SK-N-SH (cell line): ENCODE measurements around the gene NTM. TPM values are rescaled to one million over a fixed set of nuclear protein-coding genes. Genes with fewer than 3 reads are reported as not detected.

ENCODE experiments used
- CTCF ChIA-PET: fragments of 300-600, 350-600 bp; formaldehyde crosslinking; extraction: SDS; loops from one replicate; lab custom pipeline; 2021; lab: Yijun Ruan, JAX
- POLR2A ChIA-PET: fragments of 350-600 bp; sonication (Branson Sonifier 250); formaldehyde crosslinking; extraction: SDS; loops from one replicate; lab custom pipeline; 2020; ENCODE audit warnings: antibody characterized with exemption, inconsistent platforms; lab: Yijun Ruan, JAX
- DNase-seq: peaks from one replicate; pipeline ENCODE4 v3.0.0; 2012
- H2AFZ ChIP-seq: fragments of 200-600 bp; sonication (generic); 2 replicates; pipeline ENCODE4 v1.8.1; 2016; ENCODE audit warnings: antibody characterized with exemption, mild to moderate bottlenecking, low read depth
- H3F3A ChIP-seq: fragments of 200-600 bp; sonication (generic); replicated peaks from 2 replicates; pipeline ENCODE3; 2016; ENCODE audit warnings: antibody characterized with exemption, mild to moderate bottlenecking; ENCODE audit not compliant: insufficient read depth
- H3K27ac ChIP-seq, 2 experiments: fragments of 200-500 bp in 1 of 2; fragments of 200-600 bp in 1 of 2; sonication (Bioruptor generic) in 1 of 2; sonication (generic), shearing (Covaris generic) in 1 of 2; 2 replicates each; pipeline versions ENCODE4 v1.5.1 to v1.6.1; 2014 to 2016; ENCODE audit warnings: low read depth in 2 of 2, inconsistent platforms in 1 of 2, low read length in 1 of 2, mild to moderate bottlenecking in 1 of 2, mixed read lengths in 1 of 2
- H3K27me3 ChIP-seq: fragments of 200-600 bp; sonication (generic), shearing (Covaris generic); 2 replicates; pipeline ENCODE4 v1.6.1; 2016; ENCODE audit warnings: mixed run types; ENCODE audit not compliant: insufficient read depth
- H3K36me3 ChIP-seq, 2 experiments: fragments of 200-500 bp in 1 of 2; fragments of 200-600 bp in 1 of 2; sonication (Bioruptor generic) in 1 of 2; sonication (generic) in 1 of 2; replicated peaks in 1 of 2; 2 replicates each; pipeline versions ENCODE3 to v1.5.1; 2014 to 2016; ENCODE audit warnings: low read length in 1 of 2, mild to moderate bottlenecking in 1 of 2; ENCODE audit not compliant: insufficient read depth in 2 of 2, control insufficient read depth in 1 of 2
- H3K4me1 ChIP-seq, 2 experiments: fragments of 200-500 bp in 1 of 2; fragments of 200-600 bp in 1 of 2; sonication (Bioruptor generic) in 1 of 2; sonication (generic), shearing (Covaris generic) in 1 of 2; 2 replicates each; pipeline versions ENCODE4 v1.5.1 to v1.6.1; 2014 to 2016; ENCODE audit warnings: low read depth in 1 of 2, low read length in 1 of 2, mixed run types in 1 of 2; ENCODE audit not compliant: insufficient read depth in 2 of 2, control insufficient read depth in 1 of 2
- H3K4me2 ChIP-seq: fragments of 200-600 bp; sonication (generic), shearing (Covaris generic); 2 replicates; pipeline ENCODE4 v1.6.1; 2017; ENCODE audit warnings: mixed run types
- H3K4me3 ChIP-seq, 2 experiments: fragments of 200-500 bp in 1 of 2; fragments of 200-600 bp in 1 of 2; sonication (Bioruptor generic) in 1 of 2; sonication (generic), shearing (Covaris generic) in 1 of 2; 2 replicates each; pipeline versions ENCODE4 v1.5.1 to v1.8.1; 2014 to 2016; ENCODE audit warnings: low read depth in 2 of 2, inconsistent platforms in 1 of 2, low read length in 1 of 2, mild to moderate bottlenecking in 1 of 2, mixed read lengths in 1 of 2, moderate library complexity in 1 of 2
- H3K79me2 ChIP-seq: fragments of 200-600 bp; sonication (generic); 2 replicates; pipeline ENCODE4 v1.8.1; 2017; ENCODE audit warnings: mild to moderate bottlenecking; ENCODE audit not compliant: insufficient read depth
- H3K9ac ChIP-seq: fragments of 200-600 bp; sonication (generic); 2 replicates; pipeline ENCODE4 v1.6.1; 2017; ENCODE audit warnings: mixed run types
- H3K9me2 ChIP-seq: fragments of 200-600 bp; sonication (generic); 2 replicates; pipeline ENCODE4 v1.6.1; 2017; ENCODE audit warnings: mixed run types
- H3K9me3 ChIP-seq: fragments of 200-600 bp; sonication (generic); 2 replicates; pipeline ENCODE4 v1.6.1; 2017; ENCODE audit warnings: mixed run types, mild to moderate bottlenecking, moderate library complexity
- H4K20me1 ChIP-seq: fragments of 200-600 bp; sonication (generic); 2 replicates; pipeline ENCODE4 v1.6.1; 2017; ENCODE audit warnings: mild to moderate bottlenecking, mixed run types; ENCODE audit not compliant: insufficient read depth
- CHD2 ChIP-seq: fragments of 150-350 bp; IDR thresholded peaks from 2 replicates; pipeline ENCODE4 v1.6.1; 2018; ENCODE audit warnings: low read length; ENCODE audit not compliant: partially characterized antibody
- EP300 ChIP-seq, 2 experiments: IDR thresholded peaks; 2 replicates each; pipeline versions ENCODE4 v1.4.0 to v1.6.1; 2012; ENCODE audit warnings: borderline replicate concordance in 1 of 2, low read depth in 1 of 2, low read length in 1 of 2
- FOSL2 ChIP-seq: IDR thresholded peaks from 2 replicates; pipeline ENCODE4 v1.4.0; 2012; ENCODE audit warnings: low read depth, mild to moderate bottlenecking, moderate library complexity, borderline replicate concordance
- FOXJ3 ChIP-seq: sonication (generic); formaldehyde crosslinking; IDR thresholded peaks from 2 replicates; pipeline ENCODE4 v1.5.1; 2020; ENCODE audit warnings: mild to moderate bottlenecking, missing genetic modification reagents
- FOXM1 ChIP-seq: IDR thresholded peaks from 2 replicates; pipeline ENCODE4 v1.4.0; 2012; ENCODE audit warnings: low read depth, mild to moderate bottlenecking
- GATA2 ChIP-seq: sonication (generic); formaldehyde crosslinking; IDR thresholded peaks from 2 replicates; pipeline ENCODE4 v1.5.0; 2020; ENCODE audit warnings: mild to moderate bottlenecking, missing genetic modification reagents
- MAX ChIP-seq: IDR thresholded peaks from 2 replicates; pipeline ENCODE4 v1.4.0; 2012; ENCODE audit warnings: low read depth
- MEF2A ChIP-seq: IDR thresholded peaks from 2 replicates; pipeline ENCODE4 v1.4.0; 2012; ENCODE audit warnings: low read depth, borderline replicate concordance
- MXI1 ChIP-seq: IDR thresholded peaks from 2 replicates; pipeline ENCODE4 v1.6.1; 2012; ENCODE audit warnings: mild to moderate bottlenecking, low read depth, low read length, improper control_type of control experiment
- NFIC ChIP-seq: IDR thresholded peaks from 2 replicates; pipeline ENCODE4 v1.4.0; 2012; ENCODE audit warnings: borderline replicate concordance
- NRF1 ChIP-seq: IDR thresholded peaks from 2 replicates; pipeline ENCODE4 v1.6.1; 2012; ENCODE audit warnings: low read depth, mild to moderate bottlenecking, low read length
- RAD21 ChIP-seq: IDR thresholded peaks from 2 replicates; pipeline ENCODE4 v1.6.1; 2012; ENCODE audit warnings: mild to moderate bottlenecking, low read length
- RCOR1 ChIP-seq: fragments of 150-350 bp; IDR thresholded peaks from 2 replicates; pipeline ENCODE4 v1.6.1; 2017; ENCODE audit warnings: antibody characterized with exemption, low read length
- SMC3 ChIP-seq: IDR thresholded peaks from 2 replicates; pipeline ENCODE4 v1.6.1; 2012; ENCODE audit warnings: low read depth, low read length, improper control_type of control experiment
- TAF1 ChIP-seq: IDR thresholded peaks from 2 replicates; pipeline ENCODE4 v1.6.1; 2012; ENCODE audit warnings: low read depth, mild to moderate bottlenecking, low read length, moderate library complexity, borderline replicate concordance
- TCF12 ChIP-seq: IDR thresholded peaks from 2 replicates; pipeline ENCODE4 v1.4.0; 2012
- TEAD4 ChIP-seq: IDR thresholded peaks from 2 replicates; pipeline ENCODE4 v1.4.0; 2012; ENCODE audit warnings: mild to moderate bottlenecking, borderline replicate concordance; ENCODE audit not compliant: insufficient read depth
- YY1 ChIP-seq: IDR thresholded peaks from 2 replicates; pipeline ENCODE4 v1.4.0; 2012; ENCODE audit warnings: low read depth, mild to moderate bottlenecking
- WGBS: methylation state at CpG from one replicate; pipeline ENCODE4 v1.1.6; 2017; ENCODE audit warnings: low lambda C conversion rate; 5-methylcytosine and 5-hydroxymethylcytosine counted together
- polyA plus RNA-seq, 3 experiments: library from polyadenylated mRNA; depleted of rRNA; stranded (reverse); fragments of >200 nt; gene quantifications; 2 replicates each; pipeline ENCODE4 v1.2.3, GENCODE V29; 2012
- TF ChIP-seq, protein P1 (sequence below): fragments of 150-350 bp; IDR thresholded peaks from 2 replicates; pipeline ENCODE4 v1.6.1; 2017; ENCODE audit warnings: antibody characterized with exemption, low read length, low read depth, borderline replicate concordance
- TF ChIP-seq, protein P2 (sequence below): fragments of 150-350 bp; IDR thresholded peaks from 2 replicates; pipeline ENCODE4 v1.6.1; 2016; ENCODE audit warnings: mild to moderate bottlenecking, low read depth, low read length
- TF ChIP-seq, protein P3 (sequence below): IDR thresholded peaks from 2 replicates; pipeline ENCODE4; 2012

The NTM gene
- polyA plus RNA-seq, 1 of the 3 experiments (the other 2 are of a cell fraction): 20.0 TPM

DNA sequence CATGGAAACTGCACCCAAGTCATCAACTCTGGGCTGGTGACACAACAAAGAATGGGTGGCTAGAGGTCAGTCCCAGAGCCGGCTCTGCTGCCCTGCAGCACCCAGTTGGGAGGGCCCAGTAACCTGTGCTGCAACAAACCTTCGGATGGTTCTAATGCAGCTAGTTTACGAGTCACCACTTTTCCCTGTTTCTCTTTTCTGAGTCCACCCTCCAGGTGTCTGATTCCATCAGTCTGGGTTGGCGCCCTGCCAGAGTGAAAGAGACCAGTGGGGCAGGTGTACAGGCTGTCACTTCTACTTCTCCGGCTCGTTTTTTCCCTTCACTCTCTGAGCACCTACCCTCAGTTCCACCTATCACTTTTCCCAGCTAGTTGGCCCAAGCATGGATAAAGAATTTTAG is 572.9 kb downstream of the NTM start (continued):
- TF ChIP-seq MEF2A (no peak), RCOR1 (no peak)
- TF ChIP-seq, protein P1, sequence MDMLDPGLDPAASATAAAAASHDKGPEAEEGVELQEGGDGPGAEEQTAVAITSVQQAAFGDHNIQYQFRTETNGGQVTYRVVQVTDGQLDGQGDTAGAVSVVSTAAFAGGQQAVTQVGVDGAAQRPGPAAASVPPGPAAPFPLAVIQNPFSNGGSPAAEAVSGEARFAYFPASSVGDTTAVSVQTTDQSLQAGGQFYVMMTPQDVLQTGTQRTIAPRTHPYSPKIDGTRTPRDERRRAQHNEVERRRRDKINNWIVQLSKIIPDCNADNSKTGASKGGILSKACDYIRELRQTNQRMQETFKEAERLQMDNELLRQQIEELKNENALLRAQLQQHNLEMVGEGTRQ: no peak
- TF ChIP-seq, all 33 proteins: peak for 0

DNA sequence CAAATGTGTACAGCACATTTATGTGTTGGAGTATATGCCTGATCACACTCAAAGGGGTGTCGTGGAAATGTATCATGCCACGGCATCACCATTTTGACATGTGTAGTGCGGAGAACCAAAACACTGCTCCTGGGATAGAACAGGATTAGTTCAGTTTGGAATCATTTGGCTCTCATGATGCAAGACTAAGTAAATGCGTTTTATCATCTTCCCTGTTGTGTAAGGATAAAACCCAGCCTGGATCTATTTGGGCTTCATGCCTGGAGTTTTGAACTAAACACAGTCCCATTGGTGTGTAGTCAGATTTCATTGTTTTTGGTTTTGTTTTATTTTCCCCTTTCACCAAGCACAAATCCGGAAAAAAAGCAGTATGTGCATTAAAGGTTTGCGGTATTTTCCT is 574.3 kb downstream of the NTM start:
- Histone ChIP-seq H3K4me3 (no peak overlapping the region), H3K79me2 (0 out of 2 replicates have a peak, but pooled peaks cover 5% of the 10 kb centered on the region), H3K4me1 (peaks cover 6 to 13% of the 10 kb centered on the region in 2 experiments; a peak in 3 of 4 replicates), H3K36me3 (no peaks in the 10 kb centered on the region), H3K9ac (no peak overlapping the region), H4K20me1 (no peaks in the 10 kb centered on the region), H2AFZ (no peak overlapping the region), H3K9me2 (no peaks in the 10 kb centered on the region), H3K4me2 (no peak overlapping the region), H3F3A (no peaks in the 10 kb centered on the region), H3K27me3 (no peaks in the 10 kb centered on the region), H3K9me3 (no peaks in the 10 kb centered on the region), H3K27ac (no peak overlapping the region)
- DNase-seq: no peak
- WGBS: 90% methylated on average over 6 of the region's 6 CpGs
- ChIA-PET POLR2A (no interaction called here), CTCF (interaction anchor here (1.4 kb wide), 1 partner anchor 11 kb away, joined by 5 read pairs; no protein-coding TSS in a partner anchor)
- TF ChIP-seq SMC3 (no peak), RAD21 (no peak), CHD2 (no peak), TAF1 (no peak), MEF2A (no peak), TCF12 (no peak), MAX (no peak), NFIC (no peak)

DNA sequence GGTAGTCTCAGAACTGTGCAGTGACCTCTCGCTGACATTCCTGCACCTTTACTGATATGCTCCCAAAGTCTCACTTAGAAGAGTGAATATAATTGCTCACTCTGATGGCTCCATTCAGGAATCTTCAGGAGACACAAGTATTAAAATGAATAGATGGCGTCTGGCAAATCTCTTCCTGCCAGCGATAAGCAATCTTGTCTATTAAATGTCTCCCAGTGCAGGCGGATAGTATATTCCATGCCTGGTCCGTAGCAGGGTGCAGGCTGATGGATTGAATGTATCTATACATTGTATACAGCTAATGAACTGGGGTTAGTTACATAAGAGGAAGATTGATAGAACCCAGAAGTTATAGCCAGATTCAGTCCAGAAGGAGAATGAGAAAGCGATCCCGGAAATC is 575.3 kb downstream of the NTM start:
- Histone ChIP-seq H3K4me1 (peaks cover 6 to 13% of the 10 kb centered on the region in 2 experiments; a peak in 3 of 4 replicates), H3K27ac (no peak overlapping the region), H3K9me2 (no peaks in the 10 kb centered on the region), H3K36me3 (no peaks in the 10 kb centered on the region), H4K20me1 (no peaks in the 10 kb centered on the region), H3K79me2 (0 out of 2 replicates have a peak, but pooled peaks cover 5% of the 10 kb centered on the region), H3K4me3 (no peak overlapping the region), H3K9ac (no peak overlapping the region), H3F3A (no peaks in the 10 kb centered on the region), H2AFZ (0 out of 2 replicates have a peak overlapping the region, but pooled peaks have one; percentile 2), H3K4me2 (no peak overlapping the region), H3K9me3 (no peaks in the 10 kb centered on the region), H3K27me3 (no peaks in the 10 kb centered on the region)
- POLR2A ChIA-PET: no interaction called here
- CTCF ChIA-PET: no interaction called here
- WGBS: 28% methylated on average over 7 of the region's 7 CpGs
- peak; percentile 62 for DNase-seq
- peak; percentile 93 for TF ChIP-seq GATA2 (CRISPR knock-in tag)
- TF ChIP-seq YY1: no peak
- TF ChIP-seq, protein P2, sequence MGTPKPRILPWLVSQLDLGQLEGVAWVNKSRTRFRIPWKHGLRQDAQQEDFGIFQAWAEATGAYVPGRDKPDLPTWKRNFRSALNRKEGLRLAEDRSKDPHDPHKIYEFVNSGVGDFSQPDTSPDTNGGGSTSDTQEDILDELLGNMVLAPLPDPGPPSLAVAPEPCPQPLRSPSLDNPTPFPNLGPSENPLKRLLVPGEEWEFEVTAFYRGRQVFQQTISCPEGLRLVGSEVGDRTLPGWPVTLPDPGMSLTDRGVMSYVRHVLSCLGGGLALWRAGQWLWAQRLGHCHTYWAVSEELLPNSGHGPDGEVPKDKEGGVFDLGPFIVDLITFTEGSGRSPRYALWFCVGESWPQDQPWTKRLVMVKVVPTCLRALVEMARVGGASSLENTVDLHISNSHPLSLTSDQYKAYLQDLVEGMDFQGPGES: no peak
- TF ChIP-seq, protein P3, sequence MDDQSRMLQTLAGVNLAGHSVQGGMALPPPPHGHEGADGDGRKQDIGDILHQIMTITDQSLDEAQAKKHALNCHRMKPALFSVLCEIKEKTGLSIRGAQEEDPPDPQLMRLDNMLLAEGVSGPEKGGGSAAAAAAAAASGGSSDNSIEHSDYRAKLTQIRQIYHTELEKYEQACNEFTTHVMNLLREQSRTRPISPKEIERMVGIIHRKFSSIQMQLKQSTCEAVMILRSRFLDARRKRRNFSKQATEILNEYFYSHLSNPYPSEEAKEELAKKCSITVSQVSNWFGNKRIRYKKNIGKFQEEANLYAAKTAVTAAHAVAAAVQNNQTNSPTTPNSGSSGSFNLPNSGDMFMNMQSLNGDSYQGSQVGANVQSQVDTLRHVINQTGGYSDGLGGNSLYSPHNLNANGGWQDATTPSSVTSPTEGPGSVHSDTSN: no peak
- TF ChIP-seq MXI1: 0 out of 2 replicates have a peak, but pooled peaks have one; percentile 41
- TF ChIP-seq RAD21: no peak
- peak; percentile 47 for TF ChIP-seq CHD2
- TF ChIP-seq SMC3: no peak
- TF ChIP-seq FOSL2: no peak
- TF ChIP-seq MAX: no peak
- TF ChIP-seq FOXJ3 (CRISPR knock-in tag): no peak
- no peak for TF ChIP-seq FOXM1
- TF ChIP-seq RCOR1: peak; percentile 94
- TF ChIP-seq, protein P1: no peak
- TF ChIP-seq MEF2A: no peak
- TF ChIP-seq EP300 (IDR thresholded peaks at IDR 0.05; ENCODE audit: borderline replicate concordance in 1 of 2, low read depth in 1 of 2, low read length in 1 of 2): peak in 1 of 2 experiments; percentile 81; a peak in 2 of 4 replicates
- TF ChIP-seq TCF12: peak; percentile 64
- no peak for TF ChIP-seq NFIC
- TF ChIP-seq TEAD4: no peak
- no peak for TF ChIP-seq NRF1
